K562 (cell line): ENCODE results near the gene CYP11A1. TPM values are rescaled to one million over a fixed set of nuclear protein-coding genes. Genes with fewer than 3 reads are reported as not detected.

Experiments used
- CREB3 ChIP-seq: fragments of 450-650 bp; conservative IDR thresholded peaks from 2 replicates; pipeline ENCODE4 v1.6.1; 2016; ENCODE audit warnings: missing genetic modification characterization, low read depth, mild to moderate bottlenecking, missing compliant biosample characterization, moderate library complexity
- EP300 ChIP-seq: IDR thresholded peaks from 2 replicates; pipeline ENCODE4 v1.6.1; 2012; ENCODE audit warnings: low read length, improper control_type of control experiment
- ETS2 ChIP-seq: IDR thresholded peaks from 2 replicates; pipeline ENCODE4 v1.6.1; 2016; ENCODE audit warnings: borderline replicate concordance, missing genetic modification characterization, mild to moderate bottlenecking, moderate library complexity, missing compliant biosample characterization; ENCODE audit not compliant: poor library complexity, severe bottlenecking
- GABPB1 ChIP-seq: sonication (generic); formaldehyde crosslinking; IDR thresholded peaks from 2 replicates; pipeline ENCODE4 v1.8.0; 2022; ENCODE audit warnings: mild to moderate bottlenecking, missing genetic modification reagents
- HDAC2 ChIP-seq: fragments of 450-650 bp; IDR thresholded peaks from 2 replicates; pipeline ENCODE4 v1.6.1; 2016; ENCODE audit warnings: mild to moderate bottlenecking
- HSF4 ChIP-seq: fragments of 250-450 bp; sonication (Bioruptor Pico); IDR thresholded peaks from 2 replicates; pipeline ENCODE4 v2.1.2; 2022; ENCODE audit warnings: mild to moderate bottlenecking, moderate library complexity, borderline replicate concordance
- IRF1 ChIP-seq: sonication (generic); formaldehyde crosslinking; IDR thresholded peaks from 2 replicates; pipeline ENCODE4 v1.8.0; 2022; ENCODE audit warnings: missing genetic modification reagents, mild to moderate bottlenecking, borderline replicate concordance
- KAT7 ChIP-seq: sonication (generic); formaldehyde crosslinking; IDR thresholded peaks from 2 replicates; pipeline ENCODE4 v1.8.0; 2022; ENCODE audit warnings: missing genetic modification reagents, mild to moderate bottlenecking, borderline replicate concordance
- MTA1 ChIP-seq: fragments of 450-650 bp; IDR thresholded peaks from 2 replicates; pipeline ENCODE4 v1.6.1; 2017; ENCODE audit warnings: borderline replicate concordance
- MTF1 ChIP-seq: fragments of 250-450 bp; sonication (Bioruptor Pico); IDR thresholded peaks from 2 replicates; pipeline ENCODE4 v1.9.0; 2021; ENCODE audit warnings: moderate library complexity, mild to moderate bottlenecking, inconsistent platforms, borderline replicate concordance
- NCOA4 ChIP-seq: fragments of 450-650 bp; IDR thresholded peaks from 2 replicates; pipeline ENCODE4 v1.6.1; 2018; ENCODE audit warnings: mild to moderate bottlenecking; ENCODE audit not compliant: partially characterized antibody
- NFE2L1 ChIP-seq: fragments of 450-650 bp; IDR thresholded peaks from 2 replicates; pipeline ENCODE4 v1.6.1; 2016; ENCODE audit warnings: missing genetic modification characterization, low read depth, mild to moderate bottlenecking, missing compliant biosample characterization, moderate library complexity, borderline replicate concordance
- RBM17 ChIP-seq: fragments of 200-400 bp; formaldehyde crosslinking; IDR thresholded peaks from 2 replicates; pipeline ENCODE4 v1.6.1; 2017; ENCODE audit warnings: low read depth, mild to moderate bottlenecking, low read length, borderline replicate concordance
- RBM39 ChIP-seq: fragments of 200-400 bp; formaldehyde crosslinking; optimal IDR thresholded peaks from 2 replicates; pipeline ENCODE3; 2018; ENCODE audit warnings: low read depth, low read length
- SFPQ ChIP-seq: fragments of 200-400 bp; formaldehyde crosslinking; IDR thresholded peaks from 2 replicates; pipeline ENCODE4 v1.6.1; 2017; ENCODE audit warnings: mild to moderate bottlenecking, low read depth, low read length, moderate library complexity
- TAF7 ChIP-seq: fragments of 450-650 bp; IDR thresholded peaks from 2 replicates; pipeline ENCODE4 v1.6.1; 2016; ENCODE audit warnings: missing genetic modification characterization, missing compliant biosample characterization
- TARDBP ChIP-seq: fragments of 450-650 bp; IDR thresholded peaks from 2 replicates; pipeline ENCODE4 v1.6.1; 2016
- ZBTB7A ChIP-seq: IDR thresholded peaks from 2 replicates; pipeline ENCODE4 v1.6.1; 2011; ENCODE audit warnings: low read depth, mild to moderate bottlenecking, low read length, moderate library complexity, borderline replicate concordance; ENCODE audit not compliant: control insufficient read depth
- ZFP36 ChIP-seq: fragments of 150-350 bp; IDR thresholded peaks from 2 replicates; pipeline ENCODE4 v1.6.1; 2018; ENCODE audit warnings: low read length, low read depth; ENCODE audit not compliant: partially characterized antibody
- ZNF398 ChIP-seq: fragments of 250-450 bp; sonication (Bioruptor Pico); IDR thresholded peaks from 2 replicates; pipeline ENCODE4 v1.8.0; 2021; ENCODE audit warnings: moderate library complexity, mild to moderate bottlenecking, inconsistent platforms
- polyA plus RNA-seq, 8 experiments: library from polyadenylated mRNA; depleted of rRNA in 4 of 8; stranded (reverse) in 5 of 8; unstranded in 3 of 8; fragments of >200 nt; fragmentation: Nextera tagmentation in 2 of 8; fragmentation: Illumina TruSeq in 1 of 8; extraction: Ambion mirVana in 2 of 8; extraction: Trizol in 1 of 8; gene quantifications; 2 replicates each; pipeline versions ENCODE4 v1.2.1 to v1.2.3, GENCODE V29; 2011 to 2014; ENCODE audit warnings: inconsistent platforms in 1 of 8, missing spikeins in 1 of 8
- total RNA-seq, 7 experiments: library from RNA; depleted of rRNA in 6 of 7; stranded (reverse); fragments of >200 nt in 6 of 7; fragmentation: Illumina TruSeq in 2 of 7; extraction: Trizol in 2 of 7; gene quantifications; 2 replicates each; pipeline versions ENCODE4 v1.2.1 to v1.2.3, GENCODE V29; 2011 to 2021; ENCODE audit warnings: low replicate concordance in 1 of 7

Gene CYP11A1
- total and polyA plus RNA-seq, 9 of the 15 experiments (the other 6 are each of a cell fraction or from before 2014, with no cell fraction given): 0.06 to 0.24 (median 0.10) TPM; not detected in 4

GRCh38 chr15:74373731-74374647 lies 6.5 kb upstream of the CYP11A1 start (continued):
- TF ChIP-seq SFPQ (no peak), EP300 (no peak), CREB3 (tag) (no peak), TAF7 (no peak), KAT7 (CRISPR knock-in tag) (no peak), TARDBP (0 out of 2 replicates have a peak, but pooled peaks have one; percentile 56), NCOA4 (no peak), HSF4 (CRISPR knock-in tag) (no peak), IRF1 (CRISPR knock-in tag) (no peak), GABPB1 (CRISPR knock-in tag) (peak; percentile 60), HDAC2 (peak; percentile 51; the same call in 1 of the 2 replicates), NFE2L1 (tag) (no peak), ZNF398 (CRISPR knock-in tag) (no peak), MTF1 (CRISPR knock-in tag) (no peak), MTA1 (no peak), RBM39 (no peak), RBM17 (no peak), ETS2 (no peak), ZFP36 (no peak), ZBTB7A (peak; percentile 77)
